GM18867 (cell line): Measurements from ENCODE around the gene ALKBH7.
A peak's percentile ranks its signal among the peaks of the same experiment; 100 is the strongest.

Experiments used
- ATAC-seq: cut with Tn5 transposase; IDR thresholded peaks from one replicate; pipeline ENCODE4 v1.9.1; 2021; ENCODE audit warnings: mild to moderate bottlenecking, moderate library complexity; ENCODE audit not compliant: unreplicated experiment

The ALKBH7 gene

GRCh38 chr19:6423499-6424194 is 51.1 kb downstream of the ALKBH7 start:
- no peak for ATAC-seq

GRCh38 chr19:6424195-6424938 is 51.8 kb downstream of the ALKBH7 start, which contains the start of gene KHSRP:
KHSRP (minus strand) TSS chr19:6424811; CDS start chr19:6424701, 110 bp downstream.
- peak; percentile 1 for ATAC-seq
